Left ventricle myocardium inferior (tissue), 1 donor: ENCODE measurements around the gene BICC1. TPM values are rescaled to one million over a fixed set of nuclear protein-coding genes. Genes with fewer than 3 reads are reported as not detected.

Experiments
- DNase-seq: peaks from one replicate; pipeline ENCODE4 v3.0.0-alpha.2; 2020
- H3K27ac ChIP-seq: fragments of 200-600 bp; replicated peaks from 2 replicates; pipeline ENCODE4 v1.8.0; 2021
- H3K27me3 ChIP-seq: fragments of 200-600 bp; 2 replicates; pipeline ENCODE4 v1.8.0; 2021; ENCODE audit warnings: low read depth
- H3K36me3 ChIP-seq: fragments of 200-600 bp; 2 replicates; pipeline ENCODE4 v1.8.0; 2021
- H3K4me1 ChIP-seq: fragments of 200-600 bp; 2 replicates; pipeline ENCODE4 v1.8.0; 2021
- H3K4me3 ChIP-seq: fragments of 200-600 bp; 2 replicates; pipeline ENCODE4 v1.8.0; 2021; ENCODE audit warnings: mild to moderate bottlenecking, moderate library complexity
- H3K9me3 ChIP-seq: fragments of 200-600 bp; replicated peaks from 2 replicates; pipeline ENCODE4 v1.8.0; 2021
- intact Hi-C: fragments of 100-400 bp; cut with micrococcal nuclease; formaldehyde crosslinking; loops from one replicate; pipeline ENCODE4 v1.11.0; 2022
- total RNA-seq: library from RNA; stranded (reverse); fragmentation: NEBNext Ultra II Directional; extraction: Animal tissue kit (Norgen Biotek cat#: 25700); gene quantifications from one replicate; pipeline ENCODE4 v1.2.1, GENCODE V29; 2021
- TF ChIP-seq, protein P1 (sequence below): fragments of 200-600 bp; IDR thresholded peaks from 2 replicates; pipeline ENCODE4 v1.8.0; 2021; ENCODE audit warnings: antibody characterized with exemption, mild to moderate bottlenecking, borderline replicate concordance
- donor health status: DM: no; HTN: yes; CAD: no; lungs with severe emphysema.

The BICC1 gene
- total RNA-seq, 1 donor from 2014 or later = 5.7 TPM

DNA sequence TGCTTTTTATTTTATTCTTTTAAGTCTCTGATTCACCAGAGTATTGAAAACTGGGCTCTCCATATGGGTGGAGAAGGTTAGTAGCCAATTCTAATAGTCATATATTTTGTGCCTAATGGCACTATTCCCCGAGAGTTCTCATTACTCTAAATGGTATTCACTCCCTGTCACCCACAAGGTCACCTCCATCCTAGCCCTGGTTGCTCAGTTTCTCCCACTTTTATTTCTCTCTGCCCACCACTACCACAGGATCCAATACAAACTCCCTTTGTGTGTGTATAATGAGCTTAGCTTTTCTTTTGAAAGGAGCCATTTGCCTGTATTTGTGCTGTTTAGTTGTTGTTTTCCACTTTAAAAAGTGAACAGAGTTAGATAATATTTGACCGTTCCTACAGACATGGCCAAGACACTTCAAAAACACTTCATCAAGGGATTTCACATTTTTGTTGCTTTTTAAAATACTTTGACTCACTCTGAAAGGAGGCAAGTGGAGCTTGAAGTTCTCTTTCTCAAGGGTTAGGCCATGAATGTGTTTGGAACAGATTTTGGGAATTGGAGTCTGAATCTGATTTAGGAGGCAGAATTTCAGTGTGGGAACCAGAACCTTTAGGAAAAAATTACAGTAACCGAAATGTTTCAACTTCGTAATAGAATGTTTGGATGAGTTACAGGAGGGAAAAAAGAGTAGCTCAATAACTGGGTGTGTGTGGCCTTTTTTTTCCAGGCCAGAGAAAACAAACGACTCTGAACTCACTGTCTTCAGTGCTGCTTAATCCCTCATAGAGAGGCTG lies 321.3 kb downstream of the BICC1 start:
- DNase-seq = no peak
- Histone ChIP-seq H3K27me3 (no peaks in the 10 kb centered on the region), H3K4me3 (no peak overlapping the region)

DNA sequence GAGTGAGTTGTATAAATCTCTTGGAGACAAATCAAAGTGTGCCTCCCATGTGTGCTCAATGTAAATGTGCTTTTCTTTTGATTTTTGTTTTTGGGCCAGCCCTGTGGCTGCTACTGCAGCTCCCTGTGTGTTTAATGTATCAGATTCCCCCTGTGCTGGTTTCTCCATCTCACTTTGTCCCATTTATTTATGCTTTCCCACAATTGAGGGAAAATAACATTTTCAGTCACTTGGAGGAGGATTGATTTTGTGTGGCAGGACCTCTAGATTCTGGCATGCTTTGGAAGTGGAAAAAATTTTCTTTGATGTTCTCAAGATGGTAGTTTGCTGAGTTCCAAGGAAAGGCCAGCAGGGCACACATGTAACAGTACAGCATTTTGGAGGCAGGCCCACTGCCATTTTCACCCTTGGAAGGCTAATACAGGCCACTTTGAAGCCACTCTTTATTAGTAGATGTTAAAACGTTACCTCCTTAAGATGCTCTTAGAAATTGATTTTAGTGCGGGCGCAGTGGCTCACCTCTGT lies 323.6 kb downstream of the BICC1 start:
- DNase-seq = no peak
- TF ChIP-seq, protein P1, sequence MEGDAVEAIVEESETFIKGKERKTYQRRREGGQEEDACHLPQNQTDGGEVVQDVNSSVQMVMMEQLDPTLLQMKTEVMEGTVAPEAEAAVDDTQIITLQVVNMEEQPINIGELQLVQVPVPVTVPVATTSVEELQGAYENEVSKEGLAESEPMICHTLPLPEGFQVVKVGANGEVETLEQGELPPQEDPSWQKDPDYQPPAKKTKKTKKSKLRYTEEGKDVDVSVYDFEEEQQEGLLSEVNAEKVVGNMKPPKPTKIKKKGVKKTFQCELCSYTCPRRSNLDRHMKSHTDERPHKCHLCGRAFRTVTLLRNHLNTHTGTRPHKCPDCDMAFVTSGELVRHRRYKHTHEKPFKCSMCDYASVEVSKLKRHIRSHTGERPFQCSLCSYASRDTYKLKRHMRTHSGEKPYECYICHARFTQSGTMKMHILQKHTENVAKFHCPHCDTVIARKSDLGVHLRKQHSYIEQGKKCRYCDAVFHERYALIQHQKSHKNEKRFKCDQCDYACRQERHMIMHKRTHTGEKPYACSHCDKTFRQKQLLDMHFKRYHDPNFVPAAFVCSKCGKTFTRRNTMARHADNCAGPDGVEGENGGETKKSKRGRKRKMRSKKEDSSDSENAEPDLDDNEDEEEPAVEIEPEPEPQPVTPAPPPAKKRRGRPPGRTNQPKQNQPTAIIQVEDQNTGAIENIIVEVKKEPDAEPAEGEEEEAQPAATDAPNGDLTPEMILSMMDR = no peak
- Histone ChIP-seq H3K27ac (no peak overlapping the region), H3K36me3 (no peaks in the 10 kb centered on the region), H3K4me3 (no peak overlapping the region), H3K4me1 (no peaks in the 10 kb centered on the region), H3K27me3 (peaks cover 3% of the 10 kb centered on the region), H3K9me3 (no peaks in the 10 kb centered on the region)
- intact Hi-C loops = no loop called here

More for the DNA sequence above, 321.3 kb downstream of the BICC1 start:
- Histone ChIP-seq H3K27ac (peak overlapping the region; percentile 63), H3K4me1 (no peaks in the 10 kb centered on the region), H3K36me3 (no peaks in the 10 kb centered on the region), H3K9me3 (no peaks in the 10 kb centered on the region)
- TF ChIP-seq, protein P1 = no peak
- intact Hi-C loops = no loop called here

DNA sequence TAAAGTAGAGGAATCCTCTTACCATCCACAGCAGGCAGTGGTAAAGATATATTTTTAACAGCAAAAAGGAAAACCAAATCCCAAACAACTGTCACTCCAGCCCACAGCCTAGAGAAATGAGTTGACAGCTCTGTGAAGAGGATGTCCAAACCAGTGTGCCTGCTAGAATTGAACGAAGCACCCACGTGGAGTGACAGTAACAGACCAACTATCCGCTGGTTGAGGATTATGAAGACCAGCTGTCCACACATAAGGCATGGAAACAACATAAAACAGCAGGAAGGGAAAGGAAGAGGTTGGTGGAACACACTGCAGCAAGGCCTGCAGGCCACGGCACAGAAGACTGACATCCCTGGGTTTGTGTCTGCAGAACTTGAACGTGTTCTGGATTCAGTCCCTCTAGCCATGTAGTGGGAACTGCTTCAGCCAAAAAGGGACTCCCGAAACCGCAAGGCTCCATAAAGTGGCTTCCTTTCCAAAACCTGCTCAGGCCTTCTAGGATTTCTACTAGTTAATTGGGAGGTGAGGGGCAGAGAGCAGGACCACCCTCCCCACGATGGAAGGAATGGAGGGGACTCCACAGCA lies 324.4 kb downstream of the BICC1 start:
- H3K27ac ChIP-seq = no peak overlapping the region
- DNase-seq = no peak
- no peak overlapping the region for H3K4me3 ChIP-seq
- H3K4me1 ChIP-seq = no peaks in the 10 kb centered on the region
- no peaks in the 10 kb centered on the region for H3K9me3 ChIP-seq
- TF ChIP-seq, protein P1 = no peak
- H3K36me3 ChIP-seq = no peaks in the 10 kb centered on the region
- intact Hi-C loops = no loop called here
- peaks cover 3% of the 10 kb centered on the region for H3K27me3 ChIP-seq

DNA sequence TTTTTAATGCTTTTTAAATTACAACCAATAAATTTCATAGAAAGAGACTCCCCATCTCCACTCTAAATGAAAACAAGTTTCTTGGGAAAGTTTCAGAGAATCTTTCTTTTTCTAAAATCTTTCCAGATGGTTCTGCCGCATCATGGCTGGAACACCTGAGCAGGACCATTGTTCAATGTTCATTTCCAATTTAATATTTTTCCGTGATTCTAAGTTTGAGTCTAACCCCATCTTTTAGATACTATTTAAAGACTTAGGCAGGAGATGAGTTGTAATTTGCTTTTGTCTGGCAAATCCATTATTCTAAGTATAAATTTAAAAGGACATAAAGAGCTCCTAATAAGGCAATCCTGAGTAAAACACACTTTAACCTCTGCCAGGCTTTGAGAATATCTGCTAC lies 325.2 kb downstream of the BICC1 start:
- TF ChIP-seq, protein P1 = no peak

DNA sequence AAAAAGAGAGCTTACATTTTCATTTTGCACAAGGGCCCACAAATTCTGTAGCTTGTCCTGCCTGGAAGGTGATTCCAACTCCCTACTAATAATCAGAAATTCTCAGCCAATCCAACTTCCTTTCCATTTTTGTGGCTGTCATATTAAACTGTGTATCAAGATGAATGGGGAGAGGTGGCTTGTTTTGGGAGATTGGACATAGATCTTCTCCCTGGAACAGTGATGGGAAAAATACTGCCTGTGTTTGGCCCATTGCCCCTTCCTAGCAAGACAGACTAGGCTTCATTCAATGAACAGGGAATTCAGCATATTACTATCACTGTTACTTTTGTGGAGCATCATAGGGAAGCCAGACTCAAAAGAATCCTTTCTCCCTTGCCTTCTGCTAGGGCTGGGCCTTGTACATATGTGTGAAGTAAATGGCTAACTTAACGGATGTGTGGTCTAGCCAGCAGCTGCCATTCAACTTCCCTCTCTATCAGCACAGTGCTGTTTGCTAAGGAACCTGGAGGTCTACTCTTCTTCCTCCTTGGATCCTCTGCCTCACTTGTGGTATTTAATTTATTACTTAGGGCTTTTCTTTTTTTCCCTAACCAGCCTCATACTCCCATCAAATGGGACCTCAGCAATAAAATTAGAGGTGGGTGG lies 326.0 kb downstream of the BICC1 start:
- intact Hi-C loops = no loop called here
- H3K36me3 ChIP-seq = no peaks in the 10 kb centered on the region
- no peak overlapping the region for H3K27ac ChIP-seq
- H3K4me1 ChIP-seq = no peaks in the 10 kb centered on the region
- no peak overlapping the region for H3K4me3 ChIP-seq
- peaks cover 3% of the 10 kb centered on the region for H3K27me3 ChIP-seq
- TF ChIP-seq, protein P1 = no peak
- no peaks in the 10 kb centered on the region for H3K9me3 ChIP-seq
- DNase-seq = no peak

More for the DNA sequence above, 325.2 kb downstream of the BICC1 start:
- intact Hi-C loops = no loop called here
- Histone ChIP-seq H3K9me3 (no peaks in the 10 kb centered on the region), H3K27me3 (peaks cover 3% of the 10 kb centered on the region), H3K4me3 (no peak overlapping the region), H3K27ac (no peak overlapping the region), H3K4me1 (no peaks in the 10 kb centered on the region), H3K36me3 (no peaks in the 10 kb centered on the region)
- no peak for DNase-seq
